CD14-positive monocyte (primary cell): ENCODE measurements around the gene STX17. TPM values are rescaled to one million over a fixed set of nuclear protein-coding genes. Genes with fewer than 3 reads are reported as not detected.

Source experiments
- DNase-seq, 3 donors: peaks; one replicate each; pipeline ENCODE4 v3.0.0-alpha.2; 2011 to 2022
- H2AFZ ChIP-seq: 2 replicates; pipeline ENCODE4 v1.6.0; 2012; ENCODE audit warnings: mild to moderate bottlenecking, low read depth, low read length, inconsistent platforms; ENCODE audit not compliant: insufficient read depth, poor library complexity, severe bottlenecking
- H3K27ac ChIP-seq, 2 donors: 1 replicate in 1 of 2; 2 replicates in 1 of 2; pipeline ENCODE4 v1.5.1; 2012 to 2013; ENCODE audit warnings: low read length in 2 of 2, control low read depth in 1 of 2, inconsistent platforms in 1 of 2, low read depth in 1 of 2, mild to moderate bottlenecking in 1 of 2
- H3K27me3 ChIP-seq, 2 donors: one replicate each; pipeline versions ENCODE4 v1.6.0 to v1.6.1; 2011 to 2013; ENCODE audit warnings: low read length in 2 of 2; ENCODE audit not compliant: control insufficient read depth in 2 of 2, insufficient read depth in 2 of 2
- H3K36me3 ChIP-seq, 2 donors: replicated peaks in 1 of 2; 1 replicate in 1 of 2; 2 replicates in 1 of 2; pipeline versions ENCODE4 v1.5.1 to v1.6.1; 2012 to 2013; ENCODE audit warnings: low read length in 2 of 2, control low read depth in 1 of 2, inconsistent platforms in 1 of 2, mild to moderate bottlenecking in 1 of 2; ENCODE audit not compliant: insufficient read depth in 2 of 2, control insufficient read depth in 1 of 2
- H3K4me1 ChIP-seq, 2 donors: 1 replicate in 1 of 2; 2 replicates in 1 of 2; pipeline versions ENCODE4 v1.5.1 to v1.6.1; 2012 to 2013; ENCODE audit warnings: low read length in 2 of 2, control low read depth in 1 of 2, inconsistent platforms in 1 of 2, mild to moderate bottlenecking in 1 of 2, moderate library complexity in 1 of 2; ENCODE audit not compliant: insufficient read depth in 2 of 2, control insufficient read depth in 1 of 2
- H3K4me2 ChIP-seq: replicated peaks from 2 replicates; pipeline ENCODE3; 2012; ENCODE audit warnings: low read length, moderate library complexity, mild to moderate bottlenecking; ENCODE audit not compliant: poor library complexity, severe bottlenecking; ENCODE audit errors: extremely low read depth
- H3K4me3 ChIP-seq, 3 experiments: fragments of 200-600 bp in 1 of 3; sonication (generic) in 1 of 3; replicated peaks in 1 of 3; 1 replicate in 2 of 3; 2 replicates in 1 of 3; pipeline ENCODE4 v1.5.1; 2011 to 2013; ENCODE audit warnings: low read length in 3 of 3, mild to moderate bottlenecking in 3 of 3, control low read depth in 2 of 3, low read depth in 2 of 3, inconsistent platforms in 1 of 3, moderate library complexity in 1 of 3
- H3K79me2 ChIP-seq: 2 replicates; pipeline ENCODE4 v1.6.0; 2012; ENCODE audit warnings: mild to moderate bottlenecking, control low read depth, inconsistent platforms, low read length, moderate library complexity; ENCODE audit not compliant: insufficient read depth
- H3K9ac ChIP-seq: 2 replicates; pipeline ENCODE4 v1.6.0; 2017; ENCODE audit warnings: low read length, mild to moderate bottlenecking; ENCODE audit not compliant: insufficient read depth, poor library complexity, severe bottlenecking
- H3K9me3 ChIP-seq, 2 donors: replicated peaks in 1 of 2; 1 replicate in 1 of 2; 2 replicates in 1 of 2; pipeline versions ENCODE4 v1.5.1 to v1.6.1; 2012 to 2013; ENCODE audit warnings: low read length in 2 of 2, control low read depth in 1 of 2; ENCODE audit not compliant: control insufficient read depth in 1 of 2, insufficient read depth in 1 of 2
- H4K20me1 ChIP-seq: 2 replicates; pipeline ENCODE4 v1.6.0; 2012; ENCODE audit warnings: mild to moderate bottlenecking, low read length, control low read depth, moderate library complexity; ENCODE audit not compliant: insufficient read depth
- H3K27ac Mint-ChIP-seq, 7 donors: one replicate each; pipeline ENCODE4 v1.8.0; 2020; ENCODE audit warnings: mild to moderate bottlenecking in 7 of 7, mixed read lengths in 7 of 7, moderate library complexity in 6 of 7, inconsistent platforms in 2 of 7
- H3K27me3 Mint-ChIP-seq, 3 donors: one replicate each; pipeline ENCODE4 v1.8.0; 2021 to 2022; ENCODE audit warnings: low read depth in 3 of 3, mild to moderate bottlenecking in 3 of 3, mixed read lengths in 3 of 3, moderate library complexity in 3 of 3, inconsistent platforms in 1 of 3
- H3K36me3 Mint-ChIP-seq, 2 donors: one replicate each; pipeline ENCODE4 v1.8.0; 2020; ENCODE audit warnings: mixed read lengths in 2 of 2, inconsistent platforms in 1 of 2, mild to moderate bottlenecking in 1 of 2
- H3K4me1 Mint-ChIP-seq: one replicate; pipeline ENCODE4 v1.8.0; 2020; ENCODE audit warnings: mild to moderate bottlenecking, mixed read lengths
- H3K4me3 Mint-ChIP-seq, 2 donors: one replicate each; pipeline ENCODE4 v1.8.0; 2020; ENCODE audit warnings: mild to moderate bottlenecking in 2 of 2, mixed read lengths in 2 of 2, moderate library complexity in 1 of 2
- H3K9me3 Mint-ChIP-seq, 7 donors: one replicate each; pipeline ENCODE4 v1.8.0; 2020 to 2022; ENCODE audit warnings: mixed read lengths in 7 of 7, mild to moderate bottlenecking in 6 of 7, moderate library complexity in 6 of 7, inconsistent platforms in 2 of 7
- CTCF ChIP-seq: fragments of 200-600 bp; IDR thresholded peaks from one replicate; pipeline ENCODE4 v1.8.0; 2022; ENCODE audit warnings: antibody characterized with exemption, mild to moderate bottlenecking
- WGBS: methylation state at CpG from one replicate; pipeline ENCODE4 v1.1.5; 2013; ENCODE audit warnings: missing lambda C conversion rate; ENCODE audit not compliant: insufficient coverage; 5-methylcytosine and 5-hydroxymethylcytosine counted together
- intact Hi-C, 2 donors: fragments of 100-400 bp; cut with micrococcal nuclease; formaldehyde crosslinking; loops; one replicate each; pipeline versions ENCODE4 v1.15.0 to v1.15.1; 2023
- polyA plus RNA-seq, 3 donors: library from polyadenylated mRNA; depleted of rRNA in 1 of 3; unstranded in 2 of 3; stranded (reverse) in 1 of 3; fragments of 300-500 nt in 2 of 3; fragments of >200 nt in 1 of 3; fragmentation: Illumina TruSeq in 2 of 3; gene quantifications; 1 replicate in 2 of 3; 2 replicates in 1 of 3; pipeline ENCODE4 v1.2.3, GENCODE V29; 2012 to 2021

The STX17 gene
- polyA plus RNA-seq, 3 donors: 10.3 to 16.8 (median 10.6) TPM

GRCh38 chr9:99896119-99896518 lies 10.3 kb upstream of the STX17 start:
- H3K4me1 Mint-ChIP-seq: no peaks in the 10 kb centered on the region
- Histone ChIP-seq H3K27ac (no peak overlapping the region), H3K9me3 (no peaks in the 10 kb centered on the region), H3K27me3 (no peaks in the 10 kb centered on the region), H3K9ac (no peak overlapping the region), H4K20me1 (no peaks in the 10 kb centered on the region), H3K4me1 (no peaks in the 10 kb centered on the region), H3K79me2 (no peaks in the 10 kb centered on the region), H3K4me3 (no peak overlapping the region), H3K4me2 (no peak overlapping the region), H3K36me3 (no peaks in the 10 kb centered on the region), H2AFZ (no peak overlapping the region)
- H3K36me3 Mint-ChIP-seq: no peaks in the 10 kb centered on the region
- no peak overlapping the region for H3K27ac Mint-ChIP-seq
- intact Hi-C loops: no loop called here
- no peak for TF ChIP-seq CTCF
- DNase-seq: no peak
- H3K4me3 Mint-ChIP-seq: no peak overlapping the region
- H3K9me3 Mint-ChIP-seq: peaks cover 0 to 2% (median 0%) of the 10 kb centered on the region in 7 donors
- WGBS: 80% methylated on average over 1 of the region's 2 CpGs
- peaks cover 0 to 4% (median 2%) of the 10 kb centered on the region in 3 donors for H3K27me3 Mint-ChIP-seq

GRCh38 chr9:99903393-99903792 lies 3.1 kb upstream of the STX17 start:
- no peak for TF ChIP-seq CTCF
- Histone ChIP-seq H3K4me3 (no peak overlapping the region), H3K9me3 (peaks cover 0 to 2% of the 10 kb centered on the region in 2 donors), H4K20me1 (no peaks in the 10 kb centered on the region), H3K4me1 (peaks cover 8 to 17% of the 10 kb centered on the region in 2 donors), H3K27me3 (no peaks in the 10 kb centered on the region), H2AFZ (no peak overlapping the region), H3K27ac (no peak overlapping the region), H3K36me3 (no peaks in the 10 kb centered on the region), H3K4me2 (no peak overlapping the region), H3K79me2 (peaks cover 13% of the 10 kb centered on the region), H3K9ac (no peak overlapping the region)
- intact Hi-C loops: loop anchor here in 1 of 2 donors (10.0 kb wide), 1 partner anchor 79 kb away; the partner anchor contains the start of gene NR4A3
- peaks cover 1 to 18% (median 4%) of the 10 kb centered on the region in 7 donors for H3K9me3 Mint-ChIP-seq
- H3K27ac Mint-ChIP-seq: no peak overlapping the region
- WGBS: no CpG with 5 or more reads among the region's 1 CpG
- peak overlapping the region in 1 of 2 donors; percentile 36 for H3K4me3 Mint-ChIP-seq
- H3K36me3 Mint-ChIP-seq: no peaks in the 10 kb centered on the region
- peaks cover 19% of the 10 kb centered on the region for H3K4me1 Mint-ChIP-seq
- peaks cover 4 to 7% (median 5%) of the 10 kb centered on the region in 3 donors for H3K27me3 Mint-ChIP-seq
- no peak for DNase-seq
